Mesendoderm (in vitro differentiated cells): Measurements from ENCODE around the gene RBBP9.
A peak's percentile ranks its signal among the peaks of the same experiment; 100 is the strongest.

Source experiments
- DNase-seq: peaks from one replicate; pipeline ENCODE4 v3.0.0; 2013
- H2AK5ac ChIP-seq: 2 replicates; pipeline ENCODE4 v1.6.1; 2013; ENCODE audit warnings: low read length, inconsistent platforms
- H2BK120ac ChIP-seq: 2 replicates; pipeline ENCODE4 v1.6.1; 2013; ENCODE audit warnings: low read depth, mild to moderate bottlenecking, low read length, moderate library complexity, mixed read lengths
- H2BK15ac ChIP-seq: replicated peaks from 2 replicates; pipeline ENCODE4 v1.6.1; 2013; ENCODE audit warnings: low read depth, mild to moderate bottlenecking, moderate library complexity
- H2BK5ac ChIP-seq: 2 replicates; pipeline ENCODE4 v1.6.1; 2013; ENCODE audit warnings: low read length, inconsistent platforms
- H3K18ac ChIP-seq: 2 replicates; pipeline ENCODE4 v1.6.1; 2013; ENCODE audit warnings: mild to moderate bottlenecking, low read length, mixed read lengths
- H3K23ac ChIP-seq: one replicate; pipeline ENCODE4 v1.6.1; 2013; ENCODE audit warnings: low read length
- H3K27ac ChIP-seq: 2 replicates; pipeline ENCODE4 v1.5.1; 2013; ENCODE audit warnings: low read depth, mild to moderate bottlenecking, inconsistent platforms, low read length, moderate library complexity
- H3K27me3 ChIP-seq: 2 replicates; pipeline ENCODE4 v1.6.1; 2013; ENCODE audit warnings: low read length, control low read depth, mild to moderate bottlenecking, inconsistent platforms; ENCODE audit not compliant: insufficient read depth, poor library complexity
- H3K36me3 ChIP-seq: 2 replicates; pipeline ENCODE4 v1.6.1; 2013; ENCODE audit warnings: low read length, inconsistent platforms; ENCODE audit not compliant: control insufficient read depth, insufficient read depth
- H3K4ac ChIP-seq: one replicate; pipeline ENCODE4 v1.6.1; 2013; ENCODE audit warnings: low read depth, mild to moderate bottlenecking, low read length, moderate library complexity
- H3K4me1 ChIP-seq: 2 replicates; pipeline ENCODE4 v1.6.1; 2013; ENCODE audit warnings: low read depth, low read length, inconsistent platforms; ENCODE audit not compliant: control insufficient read depth
- H3K4me2 ChIP-seq: 2 replicates; pipeline ENCODE4 v1.6.1; 2013; ENCODE audit warnings: low read length
- H3K4me3 ChIP-seq: 2 replicates; pipeline ENCODE4 v1.5.1; 2013; ENCODE audit warnings: mild to moderate bottlenecking, low read length
- H3K56ac ChIP-seq: one replicate; pipeline ENCODE4 v1.6.1; 2013; ENCODE audit warnings: low read length
- H3K79me1 ChIP-seq: 2 replicates; pipeline ENCODE4 v1.6.1; 2013; ENCODE audit warnings: low read length, inconsistent platforms
- H3K79me2 ChIP-seq: 2 replicates; pipeline ENCODE4 v1.6.1; 2013; ENCODE audit warnings: mild to moderate bottlenecking, low read length; ENCODE audit not compliant: control insufficient read depth, insufficient read depth
- H3K9ac ChIP-seq: 2 replicates; pipeline ENCODE4 v1.6.1; 2013; ENCODE audit warnings: low read length, inconsistent platforms
- H4K5ac ChIP-seq: one replicate; pipeline ENCODE4 v1.6.1; 2013; ENCODE audit warnings: low read length
- H4K8ac ChIP-seq: one replicate; pipeline ENCODE4 v1.6.1; 2013; ENCODE audit warnings: low read depth, mild to moderate bottlenecking, control low read depth, low read length, moderate library complexity
- WGBS: extraction: QIAGEN DNeasy Blood & Tissue Kit; methylation state at CpG from one replicate; pipeline ENCODE4 v1.1.7; 2013; ENCODE audit warnings: low lambda C conversion rate, missing lambda C conversion rate; ENCODE audit not compliant: insufficient coverage; ENCODE audit errors: extremely low coverage; 5-methylcytosine and 5-hydroxymethylcytosine counted together

Gene RBBP9

GRCh38 chr20:18514127-18514526 is 17.1 kb upstream of the RBBP9 start:
- H3K79me2 ChIP-seq = no peaks in the 10 kb centered on the region
- no peaks in the 10 kb centered on the region for H3K4me1 ChIP-seq
- no peak overlapping the region for H2BK15ac ChIP-seq
- no peak overlapping the region for H3K9ac ChIP-seq
- peaks cover 2% of the 10 kb centered on the region for H3K79me1 ChIP-seq
- no CpG with 5 or more reads among the region's 5 CpGs for WGBS
- no peak for DNase-seq
- no peak overlapping the region for H2AK5ac ChIP-seq
- no peak overlapping the region for H4K5ac ChIP-seq
- no peak overlapping the region for H4K8ac ChIP-seq
- no peak overlapping the region for H3K23ac ChIP-seq
- H3K18ac ChIP-seq = no peak overlapping the region
- no peak overlapping the region for H3K4ac ChIP-seq
- no peak overlapping the region for H3K4me2 ChIP-seq
- H3K56ac ChIP-seq = no peak overlapping the region
- no peak overlapping the region for H3K27ac ChIP-seq
- no peaks in the 10 kb centered on the region for H3K27me3 ChIP-seq
- no peak overlapping the region for H3K4me3 ChIP-seq
- H2BK5ac ChIP-seq = no peak overlapping the region
- H2BK120ac ChIP-seq = no peak overlapping the region
- peaks cover 6% of the 10 kb centered on the region for H3K36me3 ChIP-seq

- Histone ChIP-seq H2AK5ac (no peak overlapping the region), H4K5ac (no peak overlapping the region), H3K79me2 (peaks cover 5% of the 10 kb centered on the region), H3K79me1 (peaks cover 6% of the 10 kb centered on the region), H2BK5ac (no peak overlapping the region), H3K56ac (no peak overlapping the region), H3K27me3 (no peaks in the 10 kb centered on the region), H3K9ac (no peak overlapping the region), H3K27ac (no peak overlapping the region), H3K4ac (no peak overlapping the region), H3K36me3 (peaks cover 6% of the 10 kb centered on the region), H3K18ac (no peak overlapping the region), H3K4me1 (no peaks in the 10 kb centered on the region), H2BK15ac (no peak overlapping the region), H4K8ac (no peak overlapping the region), H3K4me2 (no peak overlapping the region), H2BK120ac (no peak overlapping the region), H3K23ac (no peak overlapping the region), H3K4me3 (no peak overlapping the region)
- no peak for DNase-seq
- no CpG with 5 or more reads among the region's 7 CpGs for WGBS
These were observed 16.2 kb upstream of the RBBP9 start for GRCh38 chr20:18513208-18513607.

DNA sequence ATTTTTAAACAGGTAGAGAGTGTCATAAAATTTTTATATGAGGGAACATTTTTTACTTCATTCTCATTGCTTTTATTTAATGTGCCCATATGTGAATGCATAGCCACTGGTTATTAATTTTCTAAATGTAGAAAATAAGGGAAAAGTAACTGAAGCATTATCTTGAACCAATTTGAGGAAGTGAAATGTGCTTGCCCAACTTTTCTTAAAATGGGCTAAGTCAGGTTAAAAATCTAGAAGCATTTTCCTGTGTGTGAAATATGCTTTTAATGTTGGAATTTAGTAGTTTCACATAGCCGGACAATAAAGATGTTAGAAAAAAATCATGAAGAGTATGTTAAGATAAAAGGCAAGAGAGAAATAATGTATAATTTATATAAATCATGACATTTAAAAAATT is 14.5 kb upstream of the RBBP9 start:
- H4K5ac ChIP-seq = no peak overlapping the region
- H3K36me3 ChIP-seq = peaks cover 6% of the 10 kb centered on the region
- no peak overlapping the region for H4K8ac ChIP-seq
- H3K9ac ChIP-seq = no peak overlapping the region
- no peak overlapping the region for H3K4ac ChIP-seq
- H3K4me1 ChIP-seq = peaks cover 3% of the 10 kb centered on the region
- H3K56ac ChIP-seq = no peak overlapping the region
- H3K79me1 ChIP-seq = peaks cover 8% of the 10 kb centered on the region
- H3K23ac ChIP-seq = no peak overlapping the region
- no peaks in the 10 kb centered on the region for H3K27me3 ChIP-seq
- peaks cover 9% of the 10 kb centered on the region for H3K79me2 ChIP-seq
- H3K18ac ChIP-seq = no peak overlapping the region
- no peak overlapping the region for H2BK15ac ChIP-seq
- H3K4me2 ChIP-seq = no peak overlapping the region
- DNase-seq = no peak
- H3K4me3 ChIP-seq = no peak overlapping the region
- no CpG with 5 or more reads among the region's 1 CpG for whole genome bisulfite sequencing
- H2BK5ac ChIP-seq = no peak overlapping the region
- H2BK120ac ChIP-seq = no peak overlapping the region
- H2AK5ac ChIP-seq = no peak overlapping the region
- no peak overlapping the region for H3K27ac ChIP-seq

GRCh38 chr20:18507218-18508191 is 10.5 kb upstream of the RBBP9 start, which contains the start of gene SEC23B:
SEC23B (plus strand) TSS chr20:18507940; CDS start chr20:18510836, 2,896 bp downstream.
- DNase-seq = peak; percentile 99
- Histone ChIP-seq H3K56ac (peak within 1 kb of the TSS; percentile 97), H3K4me2 (peak within 1 kb of the TSS; percentile 99), H2BK15ac (no peak within 1 kb of the TSS), H3K79me2 (peaks cover 9% of the 10 kb centered on the region), H3K23ac (no peak within 1 kb of the TSS), H3K27ac (peak within 1 kb of the TSS; percentile 84), H3K18ac (no peak within 1 kb of the TSS), H2AK5ac (no peak within 1 kb of the TSS), H3K4me3 (peak within 1 kb of the TSS; percentile 98), H4K8ac (no peak within 1 kb of the TSS), H3K36me3 (peaks cover 2% of the 10 kb centered on the region), H2BK5ac (peak within 1 kb of the TSS; percentile 80), H3K9ac (peak within 1 kb of the TSS; percentile 98), H3K79me1 (peaks cover 8% of the 10 kb centered on the region), H2BK120ac (no peak within 1 kb of the TSS), H3K4me1 (peaks cover 3% of the 10 kb centered on the region), H3K27me3 (no peaks in the 10 kb centered on the region), H4K5ac (no peak within 1 kb of the TSS), H3K4ac (peak within 1 kb of the TSS; percentile 59)
- WGBS = no CpG with 5 or more reads among the region's 69 CpGs

- Histone ChIP-seq H3K56ac (peak overlapping the region; percentile 97), H3K23ac (no peak overlapping the region), H2BK120ac (no peak overlapping the region), H3K36me3 (peaks cover 2% of the 10 kb centered on the region), H2AK5ac (no peak overlapping the region), H3K9ac (peak overlapping the region; percentile 88), H3K79me1 (peaks cover 8% of the 10 kb centered on the region), H3K4me1 (peaks cover 3% of the 10 kb centered on the region), H3K27me3 (no peaks in the 10 kb centered on the region), H2BK15ac (no peak overlapping the region), H3K4me2 (peak overlapping the region; percentile 98), H2BK5ac (no peak overlapping the region), H4K5ac (no peak overlapping the region), H3K4ac (peak overlapping the region; percentile 59), H4K8ac (no peak overlapping the region), H3K79me2 (peaks cover 9% of the 10 kb centered on the region), H3K18ac (no peak overlapping the region), H3K27ac (no peak overlapping the region), H3K4me3 (no peak overlapping the region)
- no peak for DNase-seq
- WGBS = no CpG with 5 or more reads among the region's 8 CpGs
These were observed 9.7 kb upstream of the RBBP9 start for GRCh38 chr20:18506744-18507143.
